HG02973 (cell line): Measurements from ENCODE around the gene SYNGAP1.
"Not testable (repeated sequence)": the region's sequence is repeated elsewhere in the genome, so short reads cannot be mapped to it uniquely, and the experiment has no call there.

Experiments
- ATAC-seq: cut with Tn5 transposase; IDR thresholded peaks from one replicate; pipeline ENCODE4 v1.9.1; 2021; ENCODE audit warnings: moderate library complexity; ENCODE audit not compliant: unreplicated experiment

Gene SYNGAP1

GRCh38 chr6:33466075-33466735, 46.3 kb downstream of the SYNGAP1 start:
- ATAC-seq = no peak

DNA sequence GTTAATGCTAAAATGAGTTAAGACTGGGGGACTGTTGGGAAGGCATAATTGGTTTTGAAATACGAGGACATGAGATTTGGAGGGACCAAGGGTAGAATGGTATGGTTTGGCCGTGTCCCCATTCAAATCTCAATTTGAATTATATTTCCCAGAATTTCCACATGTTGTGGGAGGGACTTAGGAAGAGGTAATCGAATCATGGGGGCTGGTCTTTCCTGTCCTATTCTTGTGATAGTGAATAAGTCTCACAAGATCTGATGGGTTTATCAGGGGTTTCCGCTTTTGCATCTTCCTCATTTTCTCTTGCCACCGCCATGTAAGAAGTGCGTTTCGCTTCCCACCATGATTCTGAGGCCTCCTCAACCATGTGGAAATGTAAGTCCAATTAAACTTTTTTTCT, 47.2 kb downstream of the SYNGAP1 start:
- no peak for ATAC-seq

DNA sequence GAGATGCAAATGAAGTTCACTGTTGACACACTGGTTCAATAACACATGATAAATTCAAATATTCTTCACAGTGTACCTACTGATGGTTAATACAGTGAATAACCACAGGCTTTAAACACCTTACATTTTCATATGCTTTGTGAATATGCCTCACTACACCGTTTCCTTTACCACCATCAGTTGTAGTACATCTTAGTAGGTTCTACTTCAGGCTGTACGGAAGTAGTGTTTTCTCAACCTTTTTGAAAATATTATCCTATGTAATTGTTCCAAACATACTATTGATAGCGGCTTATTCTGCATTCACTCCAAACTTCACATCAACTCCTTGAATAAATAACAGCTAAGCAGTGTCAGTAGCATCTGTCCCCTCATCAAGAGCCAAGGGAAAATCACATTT, 49.8 kb downstream of the SYNGAP1 start:
- ATAC-seq = no peak

- ATAC-seq = no peak
Measured at GRCh38 chr6:33477864-33478263, 58.0 kb downstream of the SYNGAP1 start.

DNA sequence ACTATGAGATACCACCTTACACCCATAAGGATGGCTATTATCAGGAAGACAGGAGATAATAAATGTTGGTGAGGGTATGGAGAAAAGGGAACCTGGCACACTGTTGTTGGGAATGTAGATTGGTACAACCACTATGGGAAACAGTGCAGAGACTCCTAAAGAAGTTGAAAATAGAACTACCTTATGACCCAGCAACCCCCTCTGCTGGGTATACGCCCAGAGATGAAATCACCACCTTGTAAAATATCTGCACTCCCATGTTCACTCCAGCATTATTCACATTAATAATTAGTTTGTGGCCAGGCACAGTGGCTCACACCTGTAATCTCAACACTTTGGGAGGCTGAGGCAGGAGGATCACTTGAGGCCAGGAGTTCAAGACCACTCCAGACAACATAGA, 61.3 kb downstream of the SYNGAP1 start:
- ATAC-seq = no peak

- not testable (repeated sequence) for ATAC-seq
Measured at GRCh38 chr6:33482620-33483019, 62.8 kb downstream of the SYNGAP1 start.

- ATAC-seq = no peak
Measured at GRCh38 chr6:33483678-33484077, 63.8 kb downstream of the SYNGAP1 start.

GRCh38 chr6:33484673-33485262, 64.9 kb downstream of the SYNGAP1 start:
- not testable (repeated sequence) for ATAC-seq

DNA sequence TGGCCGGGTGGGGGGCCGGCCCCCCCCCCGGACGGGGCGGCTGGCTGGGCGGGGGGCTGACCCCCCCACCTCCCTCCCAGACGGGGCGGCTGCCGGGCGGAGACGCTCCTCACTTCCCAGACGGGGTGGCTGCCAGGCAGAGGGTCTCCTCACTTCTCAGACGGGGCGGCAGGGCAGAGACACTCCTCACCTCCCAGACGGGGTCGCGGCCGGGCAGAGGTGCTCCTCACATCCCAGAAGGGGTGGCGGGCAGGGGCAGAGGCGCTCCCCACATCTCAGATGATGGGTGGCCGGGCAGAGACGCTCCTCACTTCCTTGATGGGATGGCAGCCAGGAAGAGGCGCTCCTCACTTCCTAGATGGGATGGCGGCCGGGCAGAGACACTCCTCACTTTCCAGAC, 65.8 kb downstream of the SYNGAP1 start:
- ATAC-seq = not testable (repeated sequence)

DNA sequence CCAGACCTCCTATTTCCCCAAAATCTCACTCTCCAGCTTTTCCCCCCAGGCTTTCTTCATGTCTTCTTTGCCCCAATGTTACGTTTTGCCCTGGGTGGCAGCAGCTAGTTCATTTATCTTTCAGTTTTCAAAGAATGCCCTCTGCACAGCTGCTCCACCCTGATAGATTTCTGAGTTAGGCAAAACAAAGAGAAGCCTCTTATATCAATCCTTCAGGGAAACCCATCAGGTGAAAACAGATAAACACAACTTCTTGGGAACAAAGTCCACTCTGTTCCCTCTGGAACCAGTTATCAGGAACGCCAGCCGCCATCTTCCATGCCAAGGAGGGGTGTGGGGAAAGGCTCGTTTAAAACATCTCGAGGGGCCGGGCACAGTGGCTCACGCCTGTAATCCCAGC, 68.5 kb downstream of the SYNGAP1 start:
- ATAC-seq = no peak

- ATAC-seq = no peak
Measured at GRCh38 chr6:33490198-33490597, 70.3 kb downstream of the SYNGAP1 start.

GRCh38 chr6:33490621-33491020, 70.8 kb downstream of the SYNGAP1 start:
- ATAC-seq = no peak

DNA sequence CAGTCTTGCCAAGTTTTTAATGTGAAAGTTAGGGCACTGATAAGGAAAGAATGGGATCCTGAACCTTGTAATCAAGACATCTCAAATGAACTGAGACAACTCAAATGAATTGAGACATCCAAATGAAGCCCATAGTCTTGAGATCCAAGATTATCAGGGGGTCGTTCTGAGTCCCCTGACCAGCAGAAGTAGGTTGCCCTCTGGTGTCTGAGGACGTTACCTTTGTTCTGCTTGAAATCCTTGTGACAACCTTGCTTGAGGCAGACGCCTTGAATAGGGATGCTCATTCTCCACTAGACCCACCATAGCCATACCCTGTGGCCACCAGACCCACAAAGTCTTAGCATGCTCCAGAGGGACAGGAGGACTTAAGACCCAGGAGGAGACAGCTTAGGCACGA, 72.2 kb downstream of the SYNGAP1 start:
- no peak for ATAC-seq

DNA sequence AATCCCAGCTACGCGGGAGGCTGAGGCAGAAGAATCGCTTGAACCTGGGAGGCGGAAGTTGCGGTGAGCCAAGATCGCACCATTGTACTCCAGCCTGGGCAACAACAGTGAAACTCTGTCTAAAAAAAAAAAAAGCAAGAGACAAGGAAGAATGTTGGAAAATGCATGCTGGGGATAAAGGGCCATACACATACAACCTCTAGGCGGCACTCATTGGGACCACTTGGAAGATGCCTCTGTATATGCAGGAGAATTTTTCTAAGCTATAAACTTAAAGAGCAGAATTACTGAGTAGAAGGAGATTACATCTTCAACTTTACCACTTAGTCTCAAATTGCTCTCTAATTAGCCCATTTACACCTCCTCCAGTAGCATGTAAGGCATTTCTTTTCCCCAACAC, 77.3 kb downstream of the SYNGAP1 start:
- no peak for ATAC-seq

- no peak for ATAC-seq
Measured at GRCh38 chr6:33502486-33502885, 82.6 kb downstream of the SYNGAP1 start.

DNA sequence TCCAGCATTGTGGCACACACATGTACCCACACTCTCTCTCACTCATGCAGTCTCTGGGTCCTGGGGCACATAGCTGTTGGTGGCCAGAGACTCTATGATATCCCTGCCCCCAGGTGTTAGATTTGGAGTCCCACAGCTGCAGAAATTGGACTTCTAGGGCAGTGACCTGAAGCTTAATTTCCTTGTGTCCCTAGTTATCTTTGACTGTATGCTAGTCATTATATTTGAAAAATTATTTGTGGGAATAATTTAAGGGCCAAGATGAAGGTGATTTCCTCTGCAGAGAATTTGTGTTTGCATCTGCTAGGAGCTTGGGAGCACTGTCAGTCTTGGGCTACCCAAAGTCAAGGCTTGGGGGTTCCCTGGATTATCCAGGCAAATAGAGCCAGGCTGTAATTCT, 84.6 kb downstream of the SYNGAP1 start:
- no peak for ATAC-seq
